GM21447 (cell line): ENCODE measurements around the gene ISL2.

ENCODE experiments used
- ATAC-seq: cut with Tn5 transposase; IDR thresholded peaks from one replicate; pipeline ENCODE4 v1.9.1; 2021; ENCODE audit not compliant: unreplicated experiment

The ISL2 gene

GRCh38 chr15:76341366-76342057, 4.9 kb downstream of the ISL2 start:
- ATAC-seq = no peak

- no peak for ATAC-seq
Observed at GRCh38 chr15:76342058-76342381, 5.4 kb downstream of the ISL2 start.

- ATAC-seq = no peak
Observed at GRCh38 chr15:76342382-76343201, 6.0 kb downstream of the ISL2 start.

GRCh38 chr15:76343313-76343996, 6.9 kb downstream of the ISL2 start:
- no peak for ATAC-seq

- ATAC-seq = no peak
Observed at GRCh38 chr15:76344893-76345582, 8.5 kb downstream of the ISL2 start.

- ATAC-seq = no peak
Observed at GRCh38 chr15:76345583-76345879, 9.0 kb downstream of the ISL2 start.

- ATAC-seq = no peak
Observed at GRCh38 chr15:76345880-76346668, 9.5 kb downstream of the ISL2 start.

- no peak for ATAC-seq
Observed at GRCh38 chr15:76346669-76347481, 10.3 kb downstream of the ISL2 start.

GRCh38 chr15:76347482-76348055, 11.0 kb downstream of the ISL2 start:
- no peak for ATAC-seq

GRCh38 chr15:76349301-76350070, 12.9 kb downstream of the ISL2 start:
- ATAC-seq = no peak

GRCh38 chr15:76353023-76353577, 16.5 kb downstream of the ISL2 start:
- ATAC-seq = no peak

- no peak for ATAC-seq
Observed at GRCh38 chr15:76353903-76354302, 17.3 kb downstream of the ISL2 start.

GRCh38 chr15:76354823-76355440, 18.4 kb downstream of the ISL2 start:
- no peak for ATAC-seq

- ATAC-seq = no peak
Observed at GRCh38 chr15:76358453-76358852, 21.9 kb downstream of the ISL2 start.

GRCh38 chr15:76359152-76359551, 22.6 kb downstream of the ISL2 start:
- no peak for ATAC-seq

- ATAC-seq = no peak
Observed at GRCh38 chr15:76360416-76360815, 23.8 kb downstream of the ISL2 start.

GRCh38 chr15:76363251-76363650, 26.7 kb downstream of the ISL2 start:
- ATAC-seq = no peak

- ATAC-seq = no peak
Observed at GRCh38 chr15:76366714-76367113, 30.1 kb downstream of the ISL2 start.
